ENCODE measurements around the gene SMARCC2. TPM values are rescaled to one million over a fixed set of nuclear protein-coding genes. Genes with fewer than 3 reads are reported as not detected.

SMARCC2 gene
- total RNA-seq, 2 donors from 2014 or later: 80.1 to 84.2 TPM

- Histone ChIP-seq H3K4me3 (peak overlapping the region; percentile 41), H3K27ac (peak overlapping the region; percentile 75), H3K9me3 (no peaks in the 10 kb centered on the region), H3K27me3 (no peaks in the 10 kb centered on the region), H3K9ac (ENCODE audit: low read depth in 2 of 2, low read length in 2 of 2) (peak overlapping the region; percentile 70 to 89), H3K4me1 (no peaks in the 10 kb centered on the region), H3K36me3 (no peaks in the 10 kb centered on the region)
- no peak for TF ChIP-seq CTCF (IDR thresholded peaks at IDR 0.05)
- intact Hi-C loops (cut with DNase I): no loop called here
- DNase-seq: no peak
These were observed 41.9 kb upstream of the SMARCC2 start for GRCh38 chr12:56231184-56231582.

- no peaks in the 10 kb centered on the region for H3K36me3 ChIP-seq
- H3K4me1 ChIP-seq: no peaks in the 10 kb centered on the region
- DNase-seq: peak; percentile 92
- TF ChIP-seq CTCF (IDR thresholded peaks at IDR 0.05): no peak
- no peaks in the 10 kb centered on the region for H3K27me3 ChIP-seq
- H3K27ac ChIP-seq: peak overlapping the region; percentile 75
- H3K9me3 ChIP-seq: no peaks in the 10 kb centered on the region
- intact Hi-C loops (cut with DNase I): no loop called here
- peak overlapping the region; percentile 70 to 89 for H3K9ac ChIP-seq (ENCODE audit: low read depth in 2 of 2, low read length in 2 of 2)
- peak overlapping the region; percentile 41 for H3K4me3 ChIP-seq
These were observed 41.3 kb upstream of the SMARCC2 start for GRCh38 chr12:56230432-56231183.

- H3K27me3 ChIP-seq: no peaks in the 10 kb centered on the region
- H3K4me3 ChIP-seq: peak within 1 kb of the TSS; percentile 41
- intact Hi-C loops (cut with DNase I): no loop called here
- peaks cover 1% of the 10 kb centered on the region for H3K4me1 ChIP-seq
- TF ChIP-seq CTCF (IDR thresholded peaks at IDR 0.05): no peak
- DNase-seq: peak; percentile 40
- H3K9me3 ChIP-seq: no peaks in the 10 kb centered on the region
- H3K36me3 ChIP-seq: no peaks in the 10 kb centered on the region
- peak within 1 kb of the TSS; percentile 70 to 89 for H3K9ac ChIP-seq (ENCODE audit: low read depth in 2 of 2, low read length in 2 of 2)
- peak within 1 kb of the TSS; percentile 75 for H3K27ac ChIP-seq
These were observed 40.7 kb upstream of the SMARCC2 start, which contains the start of gene SLC39A5 for GRCh38 chr12:56229916-56230431. SLC39A5 (plus strand) TSS chr12:56230051; CDS start chr12:56231275, 1,224 bp downstream.

- DNase-seq: no peak
- H3K36me3 ChIP-seq: no peaks in the 10 kb centered on the region
- H3K4me3 ChIP-seq: no peak overlapping the region
- intact Hi-C loops (cut with DNase I): no loop called here
- no peak for TF ChIP-seq CTCF (IDR thresholded peaks at IDR 0.05)
- no peak overlapping the region for H3K27ac ChIP-seq
- H3K4me1 ChIP-seq: peaks cover 7% of the 10 kb centered on the region
- H3K9me3 ChIP-seq: no peaks in the 10 kb centered on the region
- no peak overlapping the region for H3K9ac ChIP-seq (ENCODE audit: low read depth in 2 of 2, low read length in 2 of 2)
- H3K27me3 ChIP-seq: no peaks in the 10 kb centered on the region
These were observed 39.8 kb upstream of the SMARCC2 start for GRCh38 chr12:56229082-56229481.

- H3K27ac ChIP-seq: no peak overlapping the region
- H3K9ac ChIP-seq (ENCODE audit: low read depth in 2 of 2, low read length in 2 of 2): peak overlapping the region; percentile 73 to 88
These were observed 35.7 kb upstream of the SMARCC2 start for GRCh38 chr12:56224954-56225353.

More at GRCh38 chr12:56224954-56225353, 35.7 kb upstream of the SMARCC2 start:
- no peaks in the 10 kb centered on the region for H3K27me3 ChIP-seq
- TF ChIP-seq CTCF (IDR thresholded peaks at IDR 0.05): no peak
- no peaks in the 10 kb centered on the region for H3K36me3 ChIP-seq
- H3K9me3 ChIP-seq: no peaks in the 10 kb centered on the region
- intact Hi-C loops (cut with DNase I): loop anchor here (5.0 kb wide), 1 partner anchor 32 kb away; the partner anchor contains the start of gene ANKRD52
- H3K4me3 ChIP-seq: peak overlapping the region; percentile 70
- DNase-seq: no peak
- peaks cover 20% of the 10 kb centered on the region for H3K4me1 ChIP-seq
